Measurements from ENCODE around the gene CHCHD10.
A peak's percentile ranks its signal among the peaks of the same experiment; 100 is the strongest.

Gene CHCHD10

DNA sequence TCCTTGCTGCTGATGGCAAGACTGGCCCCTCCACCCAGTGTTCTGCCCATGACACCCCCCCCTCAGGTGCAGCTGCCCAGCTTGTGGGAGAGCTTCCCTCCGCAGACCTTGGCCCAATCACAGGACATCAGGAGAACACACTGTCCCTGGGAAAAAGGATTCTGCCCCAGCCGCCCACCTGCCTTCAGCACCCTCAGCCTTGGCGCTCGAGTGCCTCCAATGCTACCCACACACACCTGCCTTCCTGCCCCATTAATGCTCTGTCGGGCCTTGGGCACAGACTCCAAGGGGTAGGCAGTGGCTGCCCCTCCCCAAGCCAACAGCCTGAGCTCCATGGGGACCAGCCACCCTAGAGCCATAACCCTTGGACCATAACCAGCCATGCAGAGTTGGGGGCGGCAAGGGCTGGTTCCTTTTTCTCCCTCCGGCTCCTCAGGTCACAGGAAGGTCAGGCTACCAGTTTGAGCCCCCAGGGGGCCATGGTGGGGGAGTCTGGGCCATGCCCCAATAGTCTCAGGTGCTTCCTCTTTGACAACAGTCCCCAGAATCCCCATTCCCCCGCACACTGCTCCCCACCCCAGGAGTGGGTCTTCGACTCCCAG lies 15.6 kb downstream of the CHCHD10 start:
- Histone ChIP-seq H2AFZ (ENCODE audit: low read depth, low read length) (no peak overlapping the region), H4K20me1 (ENCODE audit: insufficient read depth, low read length) (no peaks in the 10 kb centered on the region), H3K4me3 (ENCODE audit: low read depth in 1 of 2, low read length in 2 of 2) (no peak overlapping the region), H3K9me3 (ENCODE audit: insufficient read depth, low read length, severe bottlenecking) (no peaks in the 10 kb centered on the region), H3K36me3 (ENCODE audit: insufficient read depth, low read length) (no peaks in the 10 kb centered on the region), H3K27me3 (ENCODE audit: insufficient read depth, low read length, poor library complexity) (no peaks in the 10 kb centered on the region), H3K27ac (ENCODE audit: low read length) (no peak overlapping the region), H3K79me2 (ENCODE audit: insufficient read depth, low read length) (peaks cover 14% of the 10 kb centered on the region), H3K9ac (ENCODE audit: low read depth, low read length) (no peak overlapping the region), H3K4me2 (ENCODE audit: insufficient read depth, low read length) (no peak overlapping the region), H3K4me1 (ENCODE audit: insufficient read depth, low read length) (peaks cover 21% of the 10 kb centered on the region)
- TF ChIP-seq, protein P1, sequence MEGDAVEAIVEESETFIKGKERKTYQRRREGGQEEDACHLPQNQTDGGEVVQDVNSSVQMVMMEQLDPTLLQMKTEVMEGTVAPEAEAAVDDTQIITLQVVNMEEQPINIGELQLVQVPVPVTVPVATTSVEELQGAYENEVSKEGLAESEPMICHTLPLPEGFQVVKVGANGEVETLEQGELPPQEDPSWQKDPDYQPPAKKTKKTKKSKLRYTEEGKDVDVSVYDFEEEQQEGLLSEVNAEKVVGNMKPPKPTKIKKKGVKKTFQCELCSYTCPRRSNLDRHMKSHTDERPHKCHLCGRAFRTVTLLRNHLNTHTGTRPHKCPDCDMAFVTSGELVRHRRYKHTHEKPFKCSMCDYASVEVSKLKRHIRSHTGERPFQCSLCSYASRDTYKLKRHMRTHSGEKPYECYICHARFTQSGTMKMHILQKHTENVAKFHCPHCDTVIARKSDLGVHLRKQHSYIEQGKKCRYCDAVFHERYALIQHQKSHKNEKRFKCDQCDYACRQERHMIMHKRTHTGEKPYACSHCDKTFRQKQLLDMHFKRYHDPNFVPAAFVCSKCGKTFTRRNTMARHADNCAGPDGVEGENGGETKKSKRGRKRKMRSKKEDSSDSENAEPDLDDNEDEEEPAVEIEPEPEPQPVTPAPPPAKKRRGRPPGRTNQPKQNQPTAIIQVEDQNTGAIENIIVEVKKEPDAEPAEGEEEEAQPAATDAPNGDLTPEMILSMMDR (IDR thresholded peaks at IDR 0.05; ENCODE audit: borderline replicate concordance, extremely low read depth, low read length, poor library complexity, severe bottlenecking), result no peak
- no peak for TF ChIP-seq EZH2 (IDR thresholded peaks at IDR 0.05; ENCODE audit: borderline replicate concordance, low read depth, low read length, severe bottlenecking)
- DNase-seq, result no peak
- no peak for ATAC-seq (ENCODE audit: insufficient read depth, low read depth)

DNA sequence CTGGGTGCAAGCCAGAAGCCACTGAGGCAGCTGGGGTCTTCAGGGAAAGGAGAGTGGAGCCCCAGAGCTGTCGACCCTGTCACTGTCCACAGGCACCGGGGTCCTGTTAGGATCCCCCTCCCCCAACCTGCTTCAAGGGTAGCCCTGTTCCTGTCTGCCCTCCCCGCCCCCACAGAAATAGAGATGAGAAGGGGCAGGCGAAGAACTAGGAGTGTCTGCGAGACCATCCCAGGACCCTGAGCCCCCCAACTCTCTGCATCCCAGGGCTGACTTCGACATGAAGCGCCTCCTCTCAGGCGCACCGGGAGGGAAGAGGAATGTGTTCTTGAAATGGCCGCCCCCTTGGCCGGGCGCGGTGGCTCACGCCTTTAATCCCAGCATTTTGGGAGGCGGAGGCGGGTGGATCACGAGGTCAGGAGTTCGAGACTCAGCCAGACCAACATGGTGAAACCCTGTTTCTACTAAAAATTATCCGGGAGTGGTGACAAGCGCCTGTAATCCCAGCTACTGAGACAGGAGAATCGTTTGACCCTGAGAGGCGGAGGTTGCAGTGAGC lies 16.3 kb downstream of the CHCHD10 start:
- Histone ChIP-seq H4K20me1 (ENCODE audit: insufficient read depth, low read length) (no peaks in the 10 kb centered on the region), H3K4me3 (ENCODE audit: low read depth in 1 of 2, low read length in 2 of 2) (peak overlapping the region; percentile 47 to 93; a peak in 3 of 4 replicates), H3K36me3 (ENCODE audit: insufficient read depth, low read length) (no peaks in the 10 kb centered on the region), H3K4me1 (ENCODE audit: insufficient read depth, low read length) (peaks cover 21% of the 10 kb centered on the region), H3K9me3 (ENCODE audit: insufficient read depth, low read length, severe bottlenecking) (no peaks in the 10 kb centered on the region), H3K27me3 (ENCODE audit: insufficient read depth, low read length, poor library complexity) (no peaks in the 10 kb centered on the region), H3K79me2 (ENCODE audit: insufficient read depth, low read length) (peaks cover 15% of the 10 kb centered on the region), H3K9ac (ENCODE audit: low read depth, low read length) (peak overlapping the region; percentile 88), H3K4me2 (ENCODE audit: insufficient read depth, low read length) (peak overlapping the region; percentile 99), H2AFZ (ENCODE audit: low read depth, low read length) (peak overlapping the region; percentile 99), H3K27ac (ENCODE audit: low read length) (peak overlapping the region; percentile 83)
- no peak for ATAC-seq (ENCODE audit: insufficient read depth, low read depth)
- TF ChIP-seq, protein P1 (IDR thresholded peaks at IDR 0.05; ENCODE audit: borderline replicate concordance, extremely low read depth, low read length, poor library complexity, severe bottlenecking), result no peak
- TF ChIP-seq EZH2 (IDR thresholded peaks at IDR 0.05; ENCODE audit: borderline replicate concordance, low read depth, low read length, severe bottlenecking), result no peak
- DNase-seq, result no peak

DNA sequence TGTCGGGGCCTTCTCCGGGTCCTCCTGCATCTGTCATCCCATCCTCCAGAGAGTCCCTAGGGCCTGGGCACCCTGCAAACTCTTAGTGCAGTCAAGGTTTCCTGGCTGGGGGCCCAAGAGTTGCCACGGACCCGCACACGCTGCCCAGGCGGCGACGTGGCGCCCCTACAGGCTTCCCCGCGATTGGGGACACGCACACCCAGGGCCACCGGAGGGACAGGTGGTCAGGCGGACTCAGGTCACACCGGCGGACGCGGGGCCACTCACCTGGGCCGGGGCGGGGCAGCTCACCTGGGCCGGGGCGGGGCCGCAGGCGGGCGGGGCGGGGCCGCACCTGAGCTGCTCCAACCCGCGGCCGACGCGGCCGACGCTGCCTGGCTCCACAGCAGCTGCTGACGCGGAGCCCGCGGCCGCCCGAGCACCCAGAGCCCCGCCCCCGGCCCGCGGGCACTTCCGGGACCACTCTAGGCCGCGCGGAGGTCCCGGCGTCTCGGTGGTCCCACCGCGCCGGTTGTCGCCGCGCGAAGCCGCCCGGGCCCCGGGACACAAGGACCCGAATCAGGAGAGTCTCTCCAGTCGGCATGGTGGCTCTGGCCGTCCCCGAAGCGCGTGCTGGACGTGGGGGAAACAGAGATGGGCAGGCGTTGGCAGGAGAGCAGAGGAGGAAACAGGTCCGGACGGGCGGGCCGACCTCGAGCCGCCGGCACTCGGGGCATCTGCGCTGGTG lies 16.9 kb downstream of the CHCHD10 start, which contains the start of gene ZNF70:
ZNF70 (minus strand) TSS at position 399 of the 727 bp plus-strand sequence. CDS start 5,972 bp downstream, outside the sequence.
- ATAC-seq (ENCODE audit: insufficient read depth, low read depth), result peak; percentile 99
- Histone ChIP-seq H3K4me1 (ENCODE audit: insufficient read depth, low read length) (peaks cover 21% of the 10 kb centered on the region), H3K27me3 (ENCODE audit: insufficient read depth, low read length, poor library complexity) (no peaks in the 10 kb centered on the region), H3K9ac (ENCODE audit: low read depth, low read length) (peak within 1 kb of the TSS; percentile 88), H3K27ac (ENCODE audit: low read length) (peak within 1 kb of the TSS; percentile 83), H3K4me3 (ENCODE audit: low read depth in 1 of 2, low read length in 2 of 2) (peak within 1 kb of the TSS; percentile 74 to 93), H2AFZ (ENCODE audit: low read depth, low read length) (peak within 1 kb of the TSS; percentile 99), H3K79me2 (ENCODE audit: insufficient read depth, low read length) (peaks cover 15% of the 10 kb centered on the region), H3K36me3 (ENCODE audit: insufficient read depth, low read length) (no peaks in the 10 kb centered on the region), H4K20me1 (ENCODE audit: insufficient read depth, low read length) (no peaks in the 10 kb centered on the region), H3K4me2 (ENCODE audit: insufficient read depth, low read length) (peak within 1 kb of the TSS; percentile 99), H3K9me3 (ENCODE audit: insufficient read depth, low read length, severe bottlenecking) (no peaks in the 10 kb centered on the region)
- DNase-seq, result peak; percentile 84
- TF ChIP-seq, protein P1 (IDR thresholded peaks at IDR 0.05; ENCODE audit: borderline replicate concordance, extremely low read depth, low read length, poor library complexity, severe bottlenecking), result peak; percentile 42
- no peak for TF ChIP-seq EZH2 (IDR thresholded peaks at IDR 0.05; ENCODE audit: borderline replicate concordance, low read depth, low read length, severe bottlenecking)
